ENCODE data around the gene MED23. TPM values are rescaled to one million over a fixed set of nuclear protein-coding genes. Genes with fewer than 3 reads are reported as not detected.

The MED23 gene
- total and polyA plus RNA-seq, 10 of the 15 experiments (the other 5 are each of a cell fraction or from before 2014, with no cell fraction given) = 7.1 to 42.9 (median 19.6) TPM

DNA sequence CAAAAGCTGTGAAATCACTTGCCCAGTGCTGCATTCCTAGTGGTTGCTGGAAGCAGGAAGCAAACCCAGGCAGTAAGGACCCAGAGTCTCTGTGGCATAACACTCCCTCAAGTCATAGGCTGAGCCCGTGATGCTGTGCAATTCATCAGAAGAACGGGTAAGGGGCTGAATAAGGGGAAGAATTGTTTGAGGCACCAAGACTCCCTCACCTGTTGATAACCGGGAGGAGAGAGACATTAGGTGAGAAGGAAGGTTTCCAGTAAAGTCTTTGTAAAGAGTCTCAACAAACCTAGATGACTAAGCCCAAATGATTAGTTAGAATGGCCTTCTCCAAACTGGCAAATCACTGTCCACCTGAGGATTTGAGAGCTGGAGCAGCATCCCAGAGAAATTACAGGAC lies 27.3 kb upstream of the MED23 start:
- in situ Hi-C loops (cut with MboI) (no loop called here), intact Hi-C loops (cut with micrococcal nuclease; ENCODE audit: unreplicated experiment) (no loop called here)
- Histone ChIP-seq H3K4me3 (no peak overlapping the region), H3K4me1 (ENCODE audit: control insufficient read depth, insufficient read depth, low read length) (no peaks in the 10 kb centered on the region), H2AFZ (ENCODE audit: control insufficient read depth, low read depth, low read length) (no peak overlapping the region), H3K9me3 (replicated peaks; ENCODE audit: control insufficient read depth, insufficient read depth, low read length) (no peaks in the 10 kb centered on the region), H3K36me3 (ENCODE audit: control insufficient read depth in 2 of 2, insufficient read depth in 2 of 2, low read length in 1 of 2) (no peaks in the 10 kb centered on the region), H3K27ac (ENCODE audit: control insufficient read depth, insufficient read depth) (no peak overlapping the region), H3K79me2 (ENCODE audit: control insufficient read depth, insufficient read depth, low read length) (no peaks in the 10 kb centered on the region), H3K4me2 (ENCODE audit: control insufficient read depth, insufficient read depth) (no peak overlapping the region), H4K20me1 (ENCODE audit: control insufficient read depth, insufficient read depth) (no peaks in the 10 kb centered on the region), H3K27me3 (replicated peaks in 1 of 2; ENCODE audit: control insufficient read depth in 2 of 2, insufficient read depth in 2 of 2, low read length in 1 of 2) (peaks cover 0 to 2% of the 10 kb centered on the region in 2 experiments; a peak in 1 of 4 replicates), H3K9ac (ENCODE audit: control insufficient read depth, insufficient read depth, low read length) (no peak overlapping the region)
- ChIA-PET SMC1A (ENCODE audit: uncharacterized antibody, unreplicated experiment) (no interaction called here), RAD21 (ENCODE audit: unreplicated experiment) (no interaction called here), POLR2A (no interaction called here), CTCF (interaction anchor here (1.1 kb wide), 1 partner anchor 16 kb away, joined by 3 read pairs; no protein-coding TSS in a partner anchor)
- FAIRE-seq (no peak), DNase-seq (ENCODE audit: low read depth, low spot score) (no peak), ATAC-seq (no peak)
- no TSS peak for BruUV-seq (replicated peaks)
- WGBS (ENCODE audit: insufficient coverage, insufficient replicate concordance, low lambda C conversion rate, missing lambda C conversion rate) = 78% methylated on average over 3 of the region's 3 CpGs
- no peak for TF ChIP-seq EZH2 (IDR thresholded peaks at IDR 0.05; ENCODE audit: borderline replicate concordance, control insufficient read depth, low read depth, low read length)
- no peak for TF ChIP-seq MEF2B (IDR thresholded peaks at IDR 0.05; ENCODE audit: partially characterized antibody, poor library complexity, severe bottlenecking)
- no peak for TF ChIP-seq NR2C2 (IDR thresholded peaks at IDR 0.05; ENCODE audit: borderline replicate concordance, control insufficient read depth, insufficient read length, low read depth)
- TF ChIP-seq, protein P1, sequence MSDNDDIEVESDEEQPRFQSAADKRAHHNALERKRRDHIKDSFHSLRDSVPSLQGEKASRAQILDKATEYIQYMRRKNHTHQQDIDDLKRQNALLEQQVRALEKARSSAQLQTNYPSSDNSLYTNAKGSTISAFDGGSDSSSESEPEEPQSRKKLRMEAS (IDR thresholded peaks at IDR 0.05; ENCODE audit: low read depth, low read length) = no peak
- TF ChIP-seq SUPT20H (IDR thresholded peaks at IDR 0.05; ENCODE audit: borderline replicate concordance, control insufficient read depth, low read depth, low read length) = no peak
- no peak for TF ChIP-seq FOS (IDR thresholded peaks at IDR 0.05; ENCODE audit: borderline replicate concordance, extremely low read depth, insufficient read length)
- no peak for TF ChIP-seq BRCA1 (IDR thresholded peaks at IDR 0.05; ENCODE audit: low read depth, low read length)
- TF ChIP-seq POU2F2 (IDR thresholded peaks at IDR 0.05; ENCODE audit: borderline replicate concordance, low read depth, low read length) = no peak
- TF ChIP-seq, protein P2, sequence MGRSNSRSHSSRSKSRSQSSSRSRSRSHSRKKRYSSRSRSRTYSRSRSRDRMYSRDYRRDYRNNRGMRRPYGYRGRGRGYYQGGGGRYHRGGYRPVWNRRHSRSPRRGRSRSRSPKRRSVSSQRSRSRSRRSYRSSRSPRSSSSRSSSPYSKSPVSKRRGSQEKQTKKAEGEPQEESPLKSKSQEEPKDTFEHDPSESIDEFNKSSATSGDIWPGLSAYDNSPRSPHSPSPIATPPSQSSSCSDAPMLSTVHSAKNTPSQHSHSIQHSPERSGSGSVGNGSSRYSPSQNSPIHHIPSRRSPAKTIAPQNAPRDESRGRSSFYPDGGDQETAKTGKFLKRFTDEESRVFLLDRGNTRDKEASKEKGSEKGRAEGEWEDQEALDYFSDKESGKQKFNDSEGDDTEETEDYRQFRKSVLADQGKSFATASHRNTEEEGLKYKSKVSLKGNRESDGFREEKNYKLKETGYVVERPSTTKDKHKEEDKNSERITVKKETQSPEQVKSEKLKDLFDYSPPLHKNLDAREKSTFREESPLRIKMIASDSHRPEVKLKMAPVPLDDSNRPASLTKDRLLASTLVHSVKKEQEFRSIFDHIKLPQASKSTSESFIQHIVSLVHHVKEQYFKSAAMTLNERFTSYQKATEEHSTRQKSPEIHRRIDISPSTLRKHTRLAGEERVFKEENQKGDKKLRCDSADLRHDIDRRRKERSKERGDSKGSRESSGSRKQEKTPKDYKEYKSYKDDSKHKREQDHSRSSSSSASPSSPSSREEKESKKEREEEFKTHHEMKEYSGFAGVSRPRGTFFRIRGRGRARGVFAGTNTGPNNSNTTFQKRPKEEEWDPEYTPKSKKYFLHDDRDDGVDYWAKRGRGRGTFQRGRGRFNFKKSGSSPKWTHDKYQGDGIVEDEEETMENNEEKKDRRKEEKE (IDR thresholded peaks at IDR 0.05) = no peak

All from GM12878 (cell line).